Fibroblast of mammary gland (primary cell): ENCODE measurements around the gene CLPTM1.
A peak's percentile ranks its signal among the peaks of the same experiment; 100 is the strongest.
"Not testable (repeated sequence)": the region's sequence is repeated elsewhere in the genome, so short reads cannot be mapped to it uniquely, and the experiment has no call there.

ENCODE experiments used
- DNase-seq: peaks from one replicate; pipeline ENCODE4 v3.0.0-alpha.2; 2010; ENCODE audit warnings: low read depth
- H3K4me3 ChIP-seq: 2 replicates; pipeline ENCODE4 v1.5.1; 2011; ENCODE audit warnings: low read depth, mild to moderate bottlenecking, low read length, moderate library complexity; ENCODE audit not compliant: control insufficient read depth
- CTCF ChIP-seq: conservative IDR thresholded peaks from 2 replicates; pipeline ENCODE4 v1.5.1; 2011; ENCODE audit warnings: low read depth, low read length, inconsistent platforms; ENCODE audit not compliant: control insufficient read depth, insufficient read depth

CLPTM1 gene

GRCh38 chr19:44990459-44990858 lies 35.3 kb downstream of the CLPTM1 start:
- DNase-seq, result no peak
- no peak overlapping the region for H3K4me3 ChIP-seq
- no peak for TF ChIP-seq CTCF

- no peak for TF ChIP-seq CTCF
- no peak for DNase-seq
- H3K4me3 ChIP-seq, result no peak overlapping the region
These were observed 35.8 kb downstream of the CLPTM1 start for GRCh38 chr19:44990966-44991365.

- H3K4me3 ChIP-seq, result no peak overlapping the region
- TF ChIP-seq CTCF, result no peak
- no peak for DNase-seq
These were observed 37.4 kb downstream of the CLPTM1 start for GRCh38 chr19:44992336-44993163.

- H3K4me3 ChIP-seq, result no peak overlapping the region
- TF ChIP-seq CTCF, result no peak
- no peak for DNase-seq
These were observed 38.3 kb downstream of the CLPTM1 start for GRCh38 chr19:44993526-44993925.

- no peak for TF ChIP-seq CTCF
- DNase-seq, result no peak
- no peak overlapping the region for H3K4me3 ChIP-seq
These were observed 38.9 kb downstream of the CLPTM1 start for GRCh38 chr19:44993926-44994537.

GRCh38 chr19:44998025-44998424 lies 42.8 kb downstream of the CLPTM1 start:
- DNase-seq, result no peak
- no peak for TF ChIP-seq CTCF
- no peak overlapping the region for H3K4me3 ChIP-seq

- DNase-seq, H3K4me3 ChIP-seq: not testable (repeated sequence)
These were observed 44.1 kb downstream of the CLPTM1 start for GRCh38 chr19:44999131-44999925.

GRCh38 chr19:45000665-45001064 lies 45.5 kb downstream of the CLPTM1 start:
- not testable (repeated sequence) for DNase-seq

More at GRCh38 chr19:45000665-45001064, 45.5 kb downstream of the CLPTM1 start:
- peak overlapping the region; percentile 44 for H3K4me3 ChIP-seq
